HG02610 (cell line): ENCODE data around the gene FDPS.
A peak's percentile ranks its signal among the peaks of the same experiment; 100 is the strongest.

Experiments used
- ATAC-seq: cut with Tn5 transposase; IDR thresholded peaks from one replicate; pipeline ENCODE4 v1.9.1; 2021; ENCODE audit warnings: mild to moderate bottlenecking, moderate library complexity; ENCODE audit not compliant: unreplicated experiment

Gene FDPS

GRCh38 chr1:155308493-155309422 is at the start of gene FDPS:
TSS of gene FDPS (plus strand) at chr1:155308866. CDS start at chr1:155309790, 924 bp downstream.
- ATAC-seq: peak; percentile 94

GRCh38 chr1:155260276-155260675 is 48.4 kb upstream of the FDPS start:
- ATAC-seq: no peak

GRCh38 chr1:155261493-155261851 is 47.2 kb upstream of the FDPS start:
- peak; percentile 10 for ATAC-seq

- peak; percentile 90 for ATAC-seq
Measured at GRCh38 chr1:155261852-155262673, 46.6 kb upstream of the FDPS start, which contains the start of gene SCAMP3. TSS of gene SCAMP3 (minus strand) at chr1:155262360. CDS start at chr1:155262151, 209 bp downstream.

- ATAC-seq: no peak
Measured at GRCh38 chr1:155263067-155263466, 45.6 kb upstream of the FDPS start.

GRCh38 chr1:155266553-155266952 is 42.1 kb upstream of the FDPS start:
- ATAC-seq: no peak

- ATAC-seq: no peak
Measured at GRCh38 chr1:155267373-155267772, 41.3 kb upstream of the FDPS start.

- ATAC-seq: no peak
Measured at GRCh38 chr1:155268630-155269029, 40.0 kb upstream of the FDPS start.

GRCh38 chr1:155269381-155269780 is 39.3 kb upstream of the FDPS start:
- ATAC-seq: no peak

- peak; percentile 8 for ATAC-seq
Measured at GRCh38 chr1:155272466-155273342, 36.0 kb upstream of the FDPS start.

GRCh38 chr1:155273343-155274245 is 35.1 kb upstream of the FDPS start, which contains the start of gene CLK2:
TSS of gene CLK2 (minus strand) at chr1:155273504. CDS start at chr1:155270977, 2,527 bp downstream.
- peak; percentile 86 for ATAC-seq

- peak; percentile 69 for ATAC-seq
Measured at GRCh38 chr1:155277070-155277901, 31.4 kb upstream of the FDPS start, which contains the start of gene HCN3. TSS of gene HCN3 (plus strand) at chr1:155277463. CDS start at chr1:155277591, 128 bp downstream.

GRCh38 chr1:155277902-155278688 is 30.6 kb upstream of the FDPS start:
- no peak for ATAC-seq

GRCh38 chr1:155278689-155279160 is 29.9 kb upstream of the FDPS start:
- ATAC-seq: no peak

GRCh38 chr1:155279268-155279667 is 29.4 kb upstream of the FDPS start:
- ATAC-seq: no peak

GRCh38 chr1:155282488-155283091 is 26.1 kb upstream of the FDPS start:
- ATAC-seq: no peak

- ATAC-seq: no peak
Measured at GRCh38 chr1:155284476-155284875, 24.2 kb upstream of the FDPS start.
